RWPE1 (cell line): ENCODE results near the gene TMEM53.

Experiments
- CTCF ChIA-PET: fragments of 350-600 bp; sonication (Branson Sonifier 250); formaldehyde crosslinking; extraction: SDS; loops from one replicate; lab custom pipeline; 2021; lab: Yijun Ruan, JAX
- POLR2A ChIA-PET: fragments of 400-600 bp; formaldehyde crosslinking; extraction: SDS; loops from one replicate; lab custom pipeline; 2020; ENCODE audit warnings: antibody characterized with exemption; ENCODE audit not compliant: low non-redundant PET; lab: Yijun Ruan, JAX
- DNase-seq: peaks from one replicate; pipeline ENCODE4 v3.0.0; 2012; ENCODE audit warnings: low spot score
- H3K27ac ChIP-seq: fragments of 450-650 bp; 2 replicates; pipeline ENCODE4 v1.5.1; 2017
- CTCF ChIP-seq: fragments of 450-650 bp; conservative IDR thresholded peaks from 2 replicates; pipeline ENCODE4 v1.5.1; 2017; ENCODE audit warnings: low read depth, mild to moderate bottlenecking

The TMEM53 gene

GRCh38 chr1:44661781-44662682 is 12.2 kb downstream of the TMEM53 start:
- H3K27ac ChIP-seq = no peak overlapping the region
- DNase-seq = no peak
- POLR2A ChIA-PET = no interaction called here
- CTCF ChIA-PET = interaction anchor here (0.6 to 1.0 kb wide), 2 partner anchors 9 to 30 kb away, joined by 3 to 4 read pairs; no protein-coding TSS in a partner anchor
- TF ChIP-seq CTCF = no peak

GRCh38 chr1:44660176-44660575 is 14.1 kb downstream of the TMEM53 start:
- H3K27ac ChIP-seq = peak overlapping the region; percentile 24; the same call in 1 of the 2 replicates
- DNase-seq = no peak
- TF ChIP-seq CTCF = no peak
- CTCF ChIA-PET = interaction anchor here (0.7 to 0.9 kb wide), 2 partner anchors 11 to 649 kb away, joined by 3 read pairs; no protein-coding TSS in a partner anchor
- POLR2A ChIA-PET = no interaction called here

- no peak for DNase-seq
- CTCF ChIA-PET = interaction anchor here (0.7 kb wide), 1 partner anchor 12 kb away, joined by 3 read pairs; no protein-coding TSS in a partner anchor
- peak overlapping the region; percentile 24; the same call in 1 of the 2 replicates for H3K27ac ChIP-seq
- TF ChIP-seq CTCF = no peak
- POLR2A ChIA-PET = interaction anchor here (0.5 kb wide), 1 partner anchor 11 kb away, joined by 3 read pairs; no protein-coding TSS in a partner anchor
Measured at GRCh38 chr1:44659566-44659965, 14.7 kb downstream of the TMEM53 start.

GRCh38 chr1:44655609-44656008 is 18.7 kb downstream of the TMEM53 start:
- no peak overlapping the region for H3K27ac ChIP-seq
- CTCF ChIA-PET = interaction anchor here (0.5 to 0.6 kb wide), 3 partner anchors 13 to 655 kb away, joined by 3 read pairs; no protein-coding TSS in a partner anchor
- no peak for DNase-seq
- POLR2A ChIA-PET = no interaction called here
- TF ChIP-seq CTCF = peak; percentile 80

GRCh38 chr1:44654621-44655187 is 19.6 kb downstream of the TMEM53 start:
- ChIA-PET CTCF (interaction anchor here (0.5 to 0.6 kb wide), 2 partner anchors 41 to 437 kb away, joined by 3 to 6 read pairs; no protein-coding TSS in a partner anchor), POLR2A (no interaction called here)
- TF ChIP-seq CTCF = no peak
- H3K27ac ChIP-seq = no peak overlapping the region
- no peak for DNase-seq

- DNase-seq = no peak
- TF ChIP-seq CTCF = peak; percentile 73
- ChIA-PET POLR2A (no interaction called here), CTCF (interaction anchor here (0.6 to 2.5 kb wide), 19 partner anchors 8 to 647 kb away, joined by 3 to 15 read pairs (median 4); partner anchors contain the start of genes SLC6A9 and TMEM53)
- H3K27ac ChIP-seq = no peak overlapping the region
Measured at GRCh38 chr1:44653107-44653964, 20.9 kb downstream of the TMEM53 start.
